IMR-90 (cell line): ENCODE data around the gene FLII. TPM values are rescaled to one million over a fixed set of nuclear protein-coding genes. Genes with fewer than 3 reads are reported as not detected.

Experiments
- ATAC-seq: fragments of 200-7000 bp; cut with Tn5 transposase; 2 replicates; pipeline ENCODE4 v1.9.1; 2020; ENCODE audit warnings: low read depth, mild to moderate bottlenecking, moderate library complexity
- BruUV-seq: library from RNA; stranded (reverse); fragments of 400-500 nt; replicated peaks from 2 replicates; lab custom pipeline; 2021; lab: Mats Ljungman, UMichigan
- CTCF ChIA-PET: fragments of 300-600 bp; formaldehyde crosslinking; extraction: SDS; loops from one replicate; lab custom pipeline; 2021; ENCODE audit warnings: antibody characterized with exemption; lab: Yijun Ruan, JAX
- POLR2A ChIA-PET: fragments of 300-600 bp; sonication (Branson Sonifier 250); formaldehyde crosslinking; loops from one replicate; lab custom pipeline; 2022; ENCODE audit warnings: antibody characterized with exemption; ENCODE audit not compliant: unreplicated experiment; lab: Charles Lee
- DNase-seq: peaks from one replicate; pipeline ENCODE4 v3.0.0; 2013
- H2AFZ ChIP-seq: replicated peaks from 2 replicates; pipeline ENCODE3; 2013; ENCODE audit warnings: low read length, mild to moderate bottlenecking; ENCODE audit not compliant: poor library complexity
- H2AK5ac ChIP-seq: 2 replicates; pipeline ENCODE4 v1.6.1; 2013; ENCODE audit warnings: low read depth, low read length, inconsistent platforms
- H2AK9ac ChIP-seq: replicated peaks from 2 replicates; pipeline ENCODE3; 2013; ENCODE audit warnings: mild to moderate bottlenecking, low read depth, low read length, moderate library complexity; ENCODE audit not compliant: poor library complexity
- H2BK120ac ChIP-seq: 2 replicates; pipeline ENCODE4 v1.6.1; 2013; ENCODE audit warnings: low read depth, low read length, inconsistent platforms
- H2BK15ac ChIP-seq: 3 replicates; pipeline ENCODE4 v1.6.1; 2013; ENCODE audit warnings: low read depth, low read length, inconsistent platforms
- H2BK20ac ChIP-seq: 2 replicates; pipeline ENCODE4 v1.6.1; 2013; ENCODE audit warnings: low read depth, mild to moderate bottlenecking, inconsistent platforms, low read length, moderate library complexity
- H2BK5ac ChIP-seq: 2 replicates; pipeline ENCODE4 v1.6.1; 2013; ENCODE audit warnings: mild to moderate bottlenecking, low read depth, low read length, inconsistent platforms; ENCODE audit not compliant: poor library complexity, severe bottlenecking
- H3K14ac ChIP-seq: replicated peaks from 2 replicates; pipeline ENCODE4 v1.6.1; 2013; ENCODE audit warnings: low read depth, low read length, inconsistent platforms
- H3K18ac ChIP-seq: 2 replicates; pipeline ENCODE4 v1.6.1; 2013; ENCODE audit warnings: low read depth, low read length, control low read depth
- H3K23ac ChIP-seq: 2 replicates; pipeline ENCODE4 v1.6.1; 2013; ENCODE audit warnings: low read depth, low read length, inconsistent platforms
- H3K27ac ChIP-seq: 2 replicates; pipeline ENCODE4 v1.5.1; 2013; ENCODE audit warnings: mild to moderate bottlenecking, control low read depth, low read length; ENCODE audit not compliant: insufficient read depth
- H3K27me3 ChIP-seq: 2 replicates; pipeline ENCODE4 v1.6.1; 2013; ENCODE audit warnings: low read length; ENCODE audit not compliant: control insufficient read depth, insufficient read depth
- H3K36me3 ChIP-seq: 2 replicates; pipeline ENCODE4 v1.6.1; 2013; ENCODE audit warnings: low read length, mixed read lengths; ENCODE audit not compliant: control insufficient read depth, insufficient read depth
- H3K4ac ChIP-seq: 2 replicates; pipeline ENCODE4 v1.6.1; 2013; ENCODE audit warnings: low read depth, low read length, inconsistent platforms
- H3K4me1 ChIP-seq: 2 replicates; pipeline ENCODE4 v1.6.1; 2013; ENCODE audit warnings: low read length, mixed read lengths; ENCODE audit not compliant: control insufficient read depth, insufficient read depth
- H3K4me2 ChIP-seq: 2 replicates; pipeline ENCODE4 v1.6.1; 2013; ENCODE audit warnings: low read depth, mild to moderate bottlenecking, control low read depth, low read length, moderate library complexity
- H3K4me3 ChIP-seq: 2 replicates; pipeline ENCODE4 v1.5.1; 2013; ENCODE audit warnings: low read depth, mild to moderate bottlenecking, control low read depth, low read length, moderate library complexity; ENCODE audit not compliant: insufficient read depth
- H3K56ac ChIP-seq: 2 replicates; pipeline ENCODE4 v1.6.1; 2013; ENCODE audit warnings: low read length, inconsistent platforms; ENCODE audit not compliant: insufficient read depth; ENCODE audit errors: extremely low read depth
- H3K79me1 ChIP-seq, 2 experiments: 2 replicates each; pipeline ENCODE4 v1.6.1; 2013; ENCODE audit warnings: low read length in 2 of 2, inconsistent platforms in 1 of 2, low read depth in 1 of 2
- H3K9ac ChIP-seq: 2 replicates; pipeline ENCODE4 v1.6.1; 2013; ENCODE audit warnings: low read depth, low read length, control low read depth
- H3K9me1 ChIP-seq: 2 replicates; pipeline ENCODE4 v1.6.1; 2013; ENCODE audit warnings: low read length, inconsistent platforms; ENCODE audit not compliant: insufficient read depth
- H3K9me3 ChIP-seq: 2 replicates; pipeline ENCODE4 v1.6.1; 2013; ENCODE audit warnings: low read length; ENCODE audit not compliant: control insufficient read depth, insufficient read depth
- H4K20me1 ChIP-seq: 2 replicates; pipeline ENCODE4 v1.6.1; 2013; ENCODE audit warnings: low read length, inconsistent platforms; ENCODE audit not compliant: insufficient read depth
- H4K5ac ChIP-seq: 2 replicates; pipeline ENCODE4 v1.6.1; 2013; ENCODE audit warnings: mild to moderate bottlenecking, low read depth, low read length, control low read depth
- H4K8ac ChIP-seq, 2 experiments: 2 replicates each; pipeline ENCODE4 v1.6.1; 2013; ENCODE audit warnings: low read depth in 2 of 2, low read length in 2 of 2, control low read depth in 1 of 2, inconsistent platforms in 1 of 2
- H4K91ac ChIP-seq: 2 replicates; pipeline ENCODE4 v1.6.1; 2013; ENCODE audit warnings: low read depth, low read length, inconsistent platforms; ENCODE audit not compliant: insufficient read depth
- BHLHE40 ChIP-seq: fragments of 150-350 bp; IDR thresholded peaks from 2 replicates; pipeline ENCODE4 v1.6.1; 2016; ENCODE audit warnings: mild to moderate bottlenecking, low read depth, low read length
- CEBPB ChIP-seq: IDR thresholded peaks from 2 replicates; pipeline ENCODE4 v1.6.1; 2012; ENCODE audit warnings: low read depth, low read length, improper control_type of control experiment
- CHD1 ChIP-seq: IDR thresholded peaks from 2 replicates; pipeline ENCODE4 v1.6.1; 2012; ENCODE audit warnings: low read depth, low read length, improper control_type of control experiment
- CTCF ChIP-seq: conservative IDR thresholded peaks from 2 replicates; pipeline ENCODE4 v1.5.1; 2012; ENCODE audit warnings: mild to moderate bottlenecking, low read depth, low read length, improper control_type of control experiment
- FOS ChIP-seq: fragments of 150-350 bp; IDR thresholded peaks from 2 replicates; pipeline ENCODE4 v1.6.1; 2016; ENCODE audit warnings: low read depth, low read length
- MAFK ChIP-seq: IDR thresholded peaks from 2 replicates; pipeline ENCODE4 v1.6.1; 2012; ENCODE audit warnings: low read depth, low read length, improper control_type of control experiment
- MXI1 ChIP-seq: IDR thresholded peaks from 2 replicates; pipeline ENCODE4 v1.6.1; 2012; ENCODE audit warnings: low read depth, mild to moderate bottlenecking, low read length, moderate library complexity, borderline replicate concordance
- NFE2L2 ChIP-seq: fragments of 150-350 bp; IDR thresholded peaks from 2 replicates; pipeline ENCODE4 v1.6.1; 2016; ENCODE audit warnings: low read depth, mild to moderate bottlenecking, low read length
- POLR2A ChIP-seq: IDR thresholded peaks from 2 replicates; pipeline ENCODE4 v1.6.1; 2012; ENCODE audit warnings: mild to moderate bottlenecking, low read depth, low read length
- RAD21 ChIP-seq: IDR thresholded peaks from 2 replicates; pipeline ENCODE4 v1.6.1; 2012; ENCODE audit warnings: low read length, improper control_type of control experiment
- RCOR1 ChIP-seq: IDR thresholded peaks from 2 replicates; pipeline ENCODE4 v1.6.1; 2012; ENCODE audit warnings: mild to moderate bottlenecking, low read length, improper control_type of control experiment; ENCODE audit not compliant: insufficient replicate concordance
- RFX5 ChIP-seq: IDR thresholded peaks from 2 replicates; pipeline ENCODE4 v1.8.0; 2012; ENCODE audit warnings: low read depth, mild to moderate bottlenecking, low read length, moderate library complexity
- SMC3 ChIP-seq: fragments of 150-350 bp; IDR thresholded peaks from 2 replicates; pipeline ENCODE4 v1.6.1; 2016; ENCODE audit warnings: low read depth, mild to moderate bottlenecking, antibody characterized with exemption, low read length, moderate library complexity
- WGBS, 2 experiments: methylation state at CpG; one replicate each; pipeline versions ENCODE4 v1.1.5 to v1.1.7; 2013; ENCODE audit warnings: missing lambda C conversion rate in 2 of 2; ENCODE audit not compliant: insufficient read length in 1 of 2; ENCODE audit errors: extremely low coverage in 2 of 2; 5-methylcytosine and 5-hydroxymethylcytosine counted together
- dilution Hi-C: fragments of 300-500 bp; cut with HindIII; formaldehyde crosslinking; loops from one replicate; pipeline ENCODE4 v1.14.3; 2018; ENCODE audit warnings: low sequenced_read_pairs; ENCODE audit not compliant: unreplicated experiment
- in situ Hi-C: fragments of 300-500 bp; cut with MboI; formaldehyde crosslinking; loops from 3 replicates; pipeline ENCODE4 v1.14.3; 2019; ENCODE audit warnings: low sequenced_read_pairs, inconsistent platforms, mixed read lengths
- intact Hi-C: fragments of 100-400 bp; cut with micrococcal nuclease; formaldehyde crosslinking; loops from 2 replicates; pipeline ENCODE4 v1.10.0; 2022
- polyA plus RNA-seq, 3 experiments: library from polyadenylated mRNA; depleted of rRNA; stranded (reverse); fragments of >200 nt; gene quantifications; 2 replicates each; pipeline ENCODE4 v1.2.3, GENCODE V29; 2012; ENCODE audit warnings: low replicate concordance in 1 of 3
- total RNA-seq: library from RNA; depleted of rRNA; stranded (reverse); fragments of >200 nt; gene quantifications from 2 replicates; pipeline ENCODE4 v1.2.3, GENCODE V29; 2012
- TF ChIP-seq, protein P1 (sequence below): fragments of 150-350 bp; IDR thresholded peaks from 2 replicates; pipeline ENCODE4 v1.6.1; 2017; ENCODE audit warnings: mild to moderate bottlenecking, antibody characterized with exemption, low read length, low read depth

FLII gene
- total and polyA plus RNA-seq, 2 of the 4 experiments (the other 2 are of a cell fraction): 263 to 290 TPM

- no peak for TF ChIP-seq CHD1
These were observed 22.7 kb downstream of the FLII start (continued) for GRCh38 chr17:18235743-18236256.

DNA sequence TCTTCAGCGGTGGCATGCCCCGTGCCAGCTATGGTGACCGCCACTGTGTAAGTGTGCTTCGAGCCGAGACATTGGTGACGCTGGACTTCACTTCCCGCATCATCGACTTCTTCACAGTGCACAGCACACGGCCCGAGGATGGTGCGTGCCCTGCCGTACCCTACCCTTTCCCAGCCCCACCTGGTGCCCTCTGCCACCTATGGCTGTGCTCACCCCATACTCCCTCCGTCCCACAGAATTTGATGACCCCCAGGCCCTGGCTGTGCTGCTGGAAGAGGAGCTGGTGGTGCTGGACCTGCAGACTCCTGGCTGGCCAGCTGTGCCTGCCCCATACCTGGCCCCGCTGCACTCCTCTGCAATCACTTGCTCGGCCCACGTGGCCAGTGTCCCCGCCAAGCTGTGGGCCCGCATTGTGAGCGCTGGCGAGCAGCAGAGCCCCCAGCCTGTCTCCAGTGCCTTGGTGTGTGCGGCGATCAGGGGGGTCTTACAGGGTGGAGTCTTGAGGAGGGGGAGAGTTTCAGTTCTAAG, 23.6 kb downstream of the FLII start:
- intact Hi-C loops: no loop called here
- POLR2A ChIA-PET: no interaction called here
- TF ChIP-seq RAD21 (no peak), MAFK (no peak), RFX5 (no peak), RCOR1 (no peak), POLR2A (no peak), CEBPB (no peak), BHLHE40 (no peak), CTCF (no peak), FOS (no peak), CHD1 (no peak), MXI1 (no peak), NFE2L2 (no peak), SMC3 (no peak)
- TF ChIP-seq, protein P1, sequence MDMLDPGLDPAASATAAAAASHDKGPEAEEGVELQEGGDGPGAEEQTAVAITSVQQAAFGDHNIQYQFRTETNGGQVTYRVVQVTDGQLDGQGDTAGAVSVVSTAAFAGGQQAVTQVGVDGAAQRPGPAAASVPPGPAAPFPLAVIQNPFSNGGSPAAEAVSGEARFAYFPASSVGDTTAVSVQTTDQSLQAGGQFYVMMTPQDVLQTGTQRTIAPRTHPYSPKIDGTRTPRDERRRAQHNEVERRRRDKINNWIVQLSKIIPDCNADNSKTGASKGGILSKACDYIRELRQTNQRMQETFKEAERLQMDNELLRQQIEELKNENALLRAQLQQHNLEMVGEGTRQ: no peak

More for the DNA sequence above, 23.6 kb downstream of the FLII start:
- Histone ChIP-seq H4K5ac (no peak overlapping the region), H3K9ac (no peak overlapping the region), H3K27ac (no peak overlapping the region), H3K9me1 (no peaks in the 10 kb centered on the region), H3K14ac (no peak overlapping the region), H3K9me3 (no peaks in the 10 kb centered on the region), H3K4me1 (peaks cover 5% of the 10 kb centered on the region), H3K4me2 (no peak overlapping the region), H2BK20ac (no peak overlapping the region), H2AK9ac (peak overlapping the region; percentile 83), H4K8ac (no peak overlapping the region), H3K56ac (no peak overlapping the region), H2BK120ac (no peak overlapping the region), H3K36me3 (peaks cover 62% of the 10 kb centered on the region), H4K91ac (no peak overlapping the region), H3K23ac (no peak overlapping the region), H3K4me3 (no peak overlapping the region), H3K18ac (no peak overlapping the region), H3K27me3 (no peaks in the 10 kb centered on the region), H2AK5ac (no peak overlapping the region), H2AFZ (no peak overlapping the region), H3K79me1 (peaks cover 0 to 39% of the 10 kb centered on the region in 2 experiments; a peak in 3 of 4 replicates), H3K4ac (no peak overlapping the region), H2BK15ac (no peak overlapping the region), H2BK5ac (no peak overlapping the region), H4K20me1 (peaks cover 27% of the 10 kb centered on the region)
- CTCF ChIA-PET: no interaction called here
- in situ Hi-C loops (no loop called here), dilution Hi-C loops (no loop called here)
- no peak for DNase-seq
- 100% methylated on average over 6 of the region's 22 CpGs; no CpG with 5 or more reads in 1 of the 2 experiments for WGBS, 2 experiments
- BruUV-seq: no TSS peak
- ATAC-seq: no peak
